GM19238 (cell line): ENCODE data around the gene ADK.
"Not testable (repeated sequence)": the region's sequence is repeated elsewhere in the genome, so short reads cannot be mapped to it uniquely, and the experiment has no call there.

Experiments used
- DNase-seq: peaks from one replicate; pipeline ENCODE4 v3.0.0; 2011; ENCODE audit warnings: low spot score; ENCODE audit not compliant: insufficient read length

Gene ADK

DNA sequence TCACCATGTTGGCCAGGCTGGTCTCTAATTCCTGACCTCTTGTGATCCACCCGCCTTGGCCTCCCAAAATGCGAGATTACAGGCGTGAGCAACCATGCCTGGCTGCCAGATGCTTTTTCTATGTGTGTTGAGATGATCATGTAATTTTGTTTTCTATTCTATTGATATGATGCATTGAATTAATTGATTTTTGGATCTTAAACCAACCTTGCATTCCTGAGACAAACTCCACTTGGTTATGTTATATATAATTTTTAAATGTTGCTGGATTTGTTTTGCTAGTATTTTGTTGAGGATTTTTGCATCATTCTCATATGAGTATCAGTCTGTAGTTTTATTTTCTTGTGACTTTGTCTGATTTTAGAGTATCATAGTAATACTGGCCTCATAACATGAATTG lies 192.8 kb downstream of the ADK start:
- no peak for DNase-seq

DNA sequence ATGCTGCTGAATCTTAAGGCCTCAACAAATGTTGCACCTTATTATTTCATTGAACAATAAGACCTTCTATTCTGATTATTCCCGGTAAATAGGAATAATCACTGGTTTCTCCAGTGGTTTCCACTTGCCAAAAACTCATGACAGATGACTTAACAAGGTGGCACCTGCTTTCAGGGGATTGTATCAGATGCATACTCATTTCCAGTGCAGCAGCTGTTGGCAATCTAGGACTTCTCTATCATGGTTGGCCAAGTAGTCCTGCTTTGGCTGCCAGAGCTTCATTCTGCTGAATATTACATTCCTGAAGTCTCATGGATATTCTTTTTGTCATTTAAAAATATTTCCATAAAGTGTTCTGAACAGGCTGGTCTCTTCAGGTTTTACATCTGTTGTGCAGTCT lies 193.3 kb downstream of the ADK start:
- DNase-seq: no peak

DNA sequence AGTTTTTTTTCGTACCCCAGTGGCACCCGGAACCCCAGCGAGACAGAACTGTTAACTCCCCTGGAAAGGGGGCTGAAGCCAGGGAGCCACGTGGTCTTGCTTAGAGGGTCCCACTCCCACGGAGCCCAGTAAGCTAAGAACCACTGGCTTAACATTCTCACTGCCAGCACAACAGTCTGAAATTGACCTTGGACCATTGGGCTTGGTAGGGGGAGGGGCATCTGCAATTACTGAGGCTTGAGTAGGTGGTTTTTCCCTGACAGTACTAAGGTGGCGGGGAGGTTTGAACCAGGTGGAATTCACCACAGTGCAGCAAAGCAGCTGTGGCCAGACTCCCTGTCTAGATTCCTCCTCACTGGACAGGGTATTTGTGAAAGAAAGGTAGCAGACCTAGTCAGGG lies 196.5 kb downstream of the ADK start:
- DNase-seq: no peak

DNA sequence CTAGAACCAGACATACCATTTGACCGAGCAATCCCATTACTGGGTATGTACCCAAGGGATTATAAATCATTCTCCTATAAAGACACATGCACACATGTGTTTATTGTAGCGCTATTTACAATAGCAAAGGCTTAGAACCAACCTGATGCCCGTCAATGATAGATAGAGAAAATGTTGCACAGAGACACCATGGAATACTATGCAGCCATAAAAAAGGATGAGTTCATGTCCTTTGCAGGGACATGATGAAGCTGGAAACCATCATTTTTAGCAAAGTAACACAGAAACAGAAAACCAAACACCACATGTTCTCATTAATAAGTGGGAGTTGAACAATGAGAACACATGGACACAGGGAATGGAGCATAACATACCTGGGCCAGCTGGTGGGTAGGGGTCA lies 202.0 kb downstream of the ADK start:
- not testable (repeated sequence) for DNase-seq

DNA sequence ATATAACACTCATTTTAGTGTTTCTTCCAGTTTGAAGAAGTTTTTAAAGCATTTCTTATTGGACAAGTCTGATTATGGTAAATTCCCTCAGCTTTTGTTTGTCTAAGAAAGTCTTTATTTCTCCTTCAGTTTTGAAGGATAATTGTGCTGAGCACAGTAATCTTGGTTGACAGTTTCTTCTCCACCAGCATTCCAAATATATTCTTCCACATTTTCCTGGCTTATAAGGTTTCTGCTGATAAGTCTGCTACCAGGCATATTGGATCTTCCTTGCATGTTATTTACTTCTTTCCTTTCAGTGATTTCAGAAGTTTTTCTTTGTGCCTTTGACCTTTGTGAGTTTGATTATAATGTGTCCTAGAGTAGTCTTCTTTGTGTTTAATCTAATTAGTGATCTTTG lies 210.7 kb downstream of the ADK start:
- DNase-seq: no peak

DNA sequence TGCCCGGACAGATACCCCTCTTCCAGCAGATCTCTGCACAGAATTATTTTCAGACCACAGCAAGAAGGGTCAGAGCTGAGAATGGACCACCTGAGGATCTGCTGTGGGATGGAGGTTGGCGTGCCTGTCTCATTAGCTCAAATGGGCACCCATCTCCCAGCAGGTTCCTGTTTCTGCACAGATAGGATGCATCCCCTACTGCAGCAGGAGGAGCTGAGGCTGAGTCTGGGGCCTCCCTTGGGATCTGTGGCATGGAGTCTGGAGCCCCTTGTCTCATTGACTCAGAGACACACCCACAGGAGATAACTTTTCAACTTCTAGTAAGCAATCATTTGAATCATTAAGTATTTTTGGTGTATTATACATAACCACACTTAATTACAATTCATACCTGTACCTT lies 212.7 kb downstream of the ADK start:
- DNase-seq: no peak

DNA sequence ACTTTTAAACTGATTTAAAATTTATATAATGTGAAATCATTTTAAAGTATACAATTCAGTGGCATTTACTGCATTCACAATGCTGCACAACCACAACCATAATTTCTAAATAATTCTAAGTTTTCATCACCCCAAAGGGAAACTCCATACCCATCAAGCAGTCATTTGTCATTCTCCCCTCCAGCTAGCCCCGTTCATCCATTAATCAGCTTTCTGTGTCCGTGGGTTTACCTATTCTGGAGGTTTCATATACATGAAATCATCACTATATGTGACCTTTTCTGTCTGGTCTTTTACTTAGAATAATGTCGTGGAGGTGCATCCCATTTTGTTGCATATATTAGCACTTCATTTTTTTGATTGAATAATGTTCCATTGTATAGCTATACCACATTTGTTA lies 214.1 kb downstream of the ADK start:
- no peak for DNase-seq

DNA sequence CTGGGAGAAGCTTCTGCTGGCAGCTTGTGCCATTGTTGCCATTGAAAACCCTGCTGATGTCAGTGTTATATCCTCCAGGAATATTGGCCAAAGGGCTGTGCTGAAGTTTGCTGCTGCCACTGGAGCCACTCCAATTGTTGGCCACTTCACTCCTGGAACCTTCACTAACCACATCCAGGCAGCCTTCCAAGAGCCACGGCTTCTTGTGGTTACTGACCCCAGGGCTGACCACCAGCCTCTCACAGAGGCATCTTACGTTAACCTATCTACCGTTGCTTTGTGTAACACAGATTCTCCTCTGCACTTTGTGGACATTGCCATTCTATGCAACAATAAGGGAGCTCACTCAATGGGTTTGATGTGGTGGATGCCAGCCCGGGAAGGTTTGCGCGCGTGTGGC lies 220.7 kb downstream of the ADK start:
- DNase-seq: no peak

DNA sequence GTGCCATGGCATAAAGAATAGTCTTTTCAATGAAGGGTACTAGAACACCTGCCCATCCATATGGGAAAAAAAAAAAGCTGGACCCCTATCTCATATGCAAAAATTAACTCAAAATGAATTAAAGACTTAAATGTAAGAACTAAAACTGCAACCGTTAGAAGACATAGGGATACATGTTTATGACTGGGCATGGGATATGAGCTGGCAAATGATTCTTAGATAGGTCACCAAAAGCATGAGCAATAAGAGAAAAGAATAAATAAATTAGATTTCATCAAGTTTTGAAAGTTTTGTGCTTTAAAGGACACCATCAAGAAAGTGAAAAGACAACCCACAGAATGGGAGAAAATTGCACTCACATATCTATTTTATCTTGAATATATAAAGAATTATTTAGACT lies 222.0 kb downstream of the ADK start:
- no peak for DNase-seq

DNA sequence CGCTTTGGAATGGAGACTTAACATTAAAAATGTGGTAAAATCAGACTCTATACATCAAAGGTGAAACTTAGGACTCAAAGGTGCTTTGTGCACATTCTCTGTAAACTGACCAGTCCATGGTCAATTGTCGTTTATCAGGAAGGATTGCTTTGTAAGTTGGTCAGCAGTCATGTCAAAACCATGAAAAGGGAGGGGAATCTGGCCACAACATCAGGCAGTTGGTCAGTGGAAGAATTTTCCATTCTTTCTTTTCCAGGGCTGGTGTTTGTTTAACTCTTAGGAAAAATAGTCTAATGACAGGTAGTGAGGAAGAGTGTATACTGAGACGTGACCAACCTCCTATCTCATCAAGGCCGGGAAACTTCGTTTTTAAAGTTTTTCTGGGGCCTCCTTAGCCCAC lies 226.5 kb downstream of the ADK start:
- no peak for DNase-seq

DNA sequence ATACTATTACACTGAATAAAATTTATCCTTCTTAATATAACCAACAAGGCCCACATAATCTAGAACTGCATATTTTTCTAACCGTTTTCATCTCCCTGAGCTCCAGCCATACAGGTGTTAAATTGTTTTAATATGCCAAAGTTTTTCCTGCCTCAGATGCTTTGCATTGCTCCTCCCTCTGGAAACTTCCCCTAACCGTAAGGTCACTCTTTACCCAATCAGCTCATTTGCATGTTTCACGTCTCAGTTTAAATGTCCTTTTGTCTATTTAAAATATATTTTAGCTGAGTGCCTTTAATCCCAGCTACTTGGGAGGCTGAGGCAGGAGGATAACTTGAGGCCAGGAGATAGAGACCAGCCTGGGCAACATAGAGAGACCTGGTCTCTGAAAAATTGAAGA lies 228.5 kb downstream of the ADK start:
- DNase-seq: no peak

DNA sequence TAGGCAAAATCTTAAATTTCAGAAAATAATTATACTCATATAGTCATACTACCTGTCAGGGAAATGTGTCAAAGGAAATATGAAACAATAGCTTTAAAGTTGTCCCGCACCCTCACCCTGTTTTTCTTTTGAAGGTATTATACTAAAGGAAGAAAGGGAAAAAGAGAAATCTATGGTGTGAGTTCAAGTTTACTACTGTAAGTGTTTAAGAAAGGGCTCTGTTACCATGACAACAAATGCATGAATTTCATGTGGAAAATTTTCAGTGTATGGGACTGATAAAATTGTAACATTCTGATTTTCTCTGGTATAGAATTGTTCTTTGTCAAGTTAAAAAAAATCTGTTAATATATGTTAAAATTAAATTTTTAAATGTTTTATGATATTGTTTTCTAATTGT lies 229.8 kb downstream of the ADK start:
- DNase-seq: no peak

DNA sequence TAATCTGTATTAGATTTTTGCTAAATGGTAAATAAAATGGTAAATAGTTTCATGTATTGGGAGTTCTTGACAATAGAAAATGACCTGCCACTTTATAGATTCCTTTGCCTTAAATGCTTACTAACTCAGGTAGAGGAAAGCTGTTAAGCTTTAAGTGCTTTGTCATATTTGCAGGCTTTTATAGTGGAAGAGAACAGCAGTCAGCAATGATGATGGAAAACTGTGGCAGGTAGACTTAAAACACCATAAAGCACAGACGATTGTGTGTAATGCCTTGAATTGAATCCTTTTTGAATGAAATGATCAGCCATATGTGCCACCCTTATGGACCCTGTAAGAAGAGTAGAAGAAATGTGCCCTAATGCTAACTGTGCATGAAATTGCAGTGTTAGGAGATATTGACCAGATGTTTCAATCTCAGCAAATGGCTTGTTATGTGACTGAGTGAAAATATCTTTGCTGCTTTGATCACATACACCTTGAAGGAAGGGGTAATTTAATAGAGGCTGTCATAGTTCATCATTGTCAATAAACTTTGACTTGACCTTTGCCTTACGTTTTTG lies 230.4 kb downstream of the ADK start:
- DNase-seq: no peak

DNA sequence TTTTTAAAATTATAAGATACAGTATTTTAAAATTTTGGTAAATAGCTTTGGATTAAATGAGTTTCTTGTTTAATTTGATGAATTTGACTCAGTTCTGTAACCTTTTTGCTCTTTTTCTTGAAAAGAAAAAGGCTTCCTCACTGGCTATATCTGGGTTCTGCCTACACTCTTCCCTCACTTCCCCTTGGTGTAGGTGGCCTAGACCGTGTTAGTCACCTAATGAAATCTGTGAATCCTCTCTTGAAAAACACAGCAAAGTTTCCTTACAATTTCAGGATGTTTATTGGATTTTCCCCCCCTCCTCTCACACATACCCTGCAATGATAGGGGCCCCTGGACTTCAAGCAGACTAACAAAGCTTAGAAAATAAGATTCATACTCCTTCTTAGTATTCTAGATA lies 231.6 kb downstream of the ADK start:
- DNase-seq: no peak

DNA sequence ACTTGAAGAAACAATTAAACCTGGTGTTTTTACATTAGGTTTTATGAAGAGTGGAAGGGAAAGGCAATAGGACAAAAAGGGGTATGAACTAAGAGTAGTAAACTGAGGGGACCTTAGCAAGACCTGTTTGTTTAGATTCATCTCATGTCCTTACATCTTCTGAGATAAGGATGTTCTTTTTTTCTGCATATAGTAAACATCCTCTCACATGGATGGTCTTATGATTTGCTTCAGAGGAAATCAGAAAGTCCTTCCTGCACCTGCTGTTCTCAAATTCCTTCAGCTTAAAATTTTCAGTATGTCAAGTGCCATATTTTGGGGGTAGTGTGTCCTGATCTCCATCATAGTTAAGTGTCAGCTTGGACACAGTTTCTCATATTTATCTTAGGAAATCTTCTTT lies 232.6 kb downstream of the ADK start:
- no peak for DNase-seq

DNA sequence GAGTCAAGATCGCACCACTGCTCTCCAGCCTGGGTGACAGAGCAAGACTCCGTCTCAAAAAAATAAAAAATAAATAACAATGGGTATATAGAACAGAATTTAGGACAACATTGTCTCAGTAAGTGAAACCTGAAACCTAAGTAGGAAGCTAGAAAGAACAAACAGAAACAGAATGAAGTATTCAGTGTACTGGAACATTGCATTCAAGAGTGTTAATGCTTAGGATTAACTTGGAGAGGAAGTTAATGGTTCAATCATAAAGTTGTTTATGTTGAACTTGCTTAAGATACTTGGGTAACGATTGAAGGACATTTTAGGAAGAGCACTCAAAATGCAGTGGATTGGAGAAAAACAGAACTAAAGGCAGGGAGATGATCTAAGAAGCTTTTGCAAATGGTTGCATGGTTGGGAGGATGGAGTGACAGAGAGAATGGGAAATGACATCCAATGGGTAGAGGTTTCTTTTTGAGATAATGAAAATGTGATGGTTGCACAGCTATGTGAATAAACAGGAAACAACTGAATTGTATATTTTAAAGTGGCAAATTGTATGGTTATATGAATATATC lies 233.7 kb downstream of the ADK start:
- DNase-seq: no peak

DNA sequence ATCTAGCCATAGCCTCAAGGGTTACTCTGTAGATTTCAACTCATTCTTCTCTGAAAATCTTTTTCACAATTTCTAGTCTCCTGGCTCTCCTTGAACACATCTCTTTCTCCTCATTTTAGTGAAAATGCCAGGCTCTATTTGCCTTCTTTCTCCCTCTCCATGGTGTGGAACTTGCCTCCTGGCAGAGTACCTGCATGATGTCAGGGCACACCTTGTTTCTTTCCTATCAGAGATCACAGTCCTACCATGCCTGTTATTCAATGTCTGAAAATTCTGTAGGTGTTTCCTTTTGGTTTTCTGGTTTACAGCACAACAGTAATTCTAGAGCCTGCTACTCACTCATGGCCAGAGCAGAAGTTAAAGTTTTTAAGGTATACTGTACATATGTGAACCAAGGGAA lies 237.8 kb downstream of the ADK start:
- no peak for DNase-seq

DNA sequence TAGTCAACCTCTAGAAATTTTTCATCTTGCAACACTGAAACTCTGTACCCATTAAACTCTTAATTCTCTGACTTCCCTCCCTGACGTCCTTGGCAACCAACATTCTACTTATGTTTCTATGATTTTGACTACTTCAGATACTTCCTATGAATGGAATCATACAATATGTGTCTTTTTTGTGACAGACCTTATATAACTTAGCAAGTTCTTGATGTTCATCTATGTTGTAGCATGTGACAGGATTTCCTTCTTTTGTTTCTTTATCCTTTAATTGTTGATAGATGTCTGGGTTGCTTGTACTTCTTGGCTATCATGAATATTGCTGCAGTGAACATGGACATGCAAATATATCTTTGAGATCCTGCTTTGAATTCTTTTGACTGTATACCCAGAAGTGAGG lies 240.8 kb downstream of the ADK start:
- DNase-seq: no peak

DNA sequence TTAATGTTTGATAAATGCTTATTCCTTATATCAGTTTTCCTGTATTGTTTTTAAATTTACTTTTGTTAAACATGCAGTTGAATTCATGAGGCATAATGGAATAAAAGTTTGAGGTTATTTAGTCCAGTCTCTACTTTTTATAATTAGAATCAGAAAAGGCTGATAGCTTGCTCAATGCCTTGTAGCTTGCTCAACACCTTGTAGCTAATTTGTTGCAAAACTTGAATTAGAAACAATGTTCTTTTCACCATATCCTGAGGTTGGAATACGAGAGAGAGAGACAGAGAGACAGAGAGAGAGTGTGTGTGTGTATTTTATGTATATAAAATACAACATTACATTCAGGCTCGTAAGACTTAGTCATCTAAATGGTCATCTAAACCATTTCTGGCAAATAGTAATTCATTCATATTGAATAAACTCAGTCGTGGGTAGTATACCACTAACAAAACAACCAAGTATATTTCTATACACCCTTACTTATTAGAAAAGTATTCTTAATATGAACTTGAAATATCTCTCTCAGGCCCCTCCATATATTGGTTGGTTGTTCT lies 243.5 kb downstream of the ADK start:
- DNase-seq: no peak

DNA sequence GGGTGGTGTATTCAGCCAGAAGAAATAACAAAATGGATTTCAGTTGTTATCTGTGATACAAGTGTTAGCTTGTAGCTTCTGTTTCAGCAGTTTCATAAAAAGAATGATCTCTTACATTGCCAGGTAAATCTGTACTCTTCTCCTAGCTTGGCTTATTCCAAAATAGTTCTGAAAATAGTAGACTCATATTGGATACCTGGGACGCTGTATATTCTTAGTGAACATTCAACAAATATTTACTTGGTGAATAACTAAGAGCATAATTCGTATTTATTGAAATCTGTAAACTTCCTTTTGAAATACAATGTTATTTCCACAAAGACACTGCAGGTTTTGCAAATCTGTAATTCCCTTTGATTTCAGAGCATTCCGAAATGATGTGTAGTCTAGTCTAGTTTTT lies 249.2 kb downstream of the ADK start:
- no peak for DNase-seq

DNA sequence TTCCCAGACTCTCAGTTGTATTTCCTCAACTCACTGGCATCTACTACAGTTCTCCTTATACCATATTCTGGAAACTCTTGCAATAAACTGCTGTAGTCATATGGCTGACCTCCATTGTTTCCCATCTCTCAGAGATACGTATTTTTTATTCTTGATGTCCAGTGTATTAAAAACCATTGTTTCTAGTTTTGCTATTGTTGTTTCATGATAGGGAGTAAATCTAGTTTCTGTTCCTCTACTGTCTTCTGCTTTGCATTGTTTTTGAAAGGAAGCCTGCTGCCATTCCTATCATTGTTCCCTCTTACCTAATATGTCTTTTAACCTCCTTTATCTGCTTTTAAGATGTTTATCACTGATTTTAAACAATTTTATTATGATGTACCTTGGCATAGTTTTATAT lies 255.0 kb downstream of the ADK start:
- DNase-seq: no peak

DNA sequence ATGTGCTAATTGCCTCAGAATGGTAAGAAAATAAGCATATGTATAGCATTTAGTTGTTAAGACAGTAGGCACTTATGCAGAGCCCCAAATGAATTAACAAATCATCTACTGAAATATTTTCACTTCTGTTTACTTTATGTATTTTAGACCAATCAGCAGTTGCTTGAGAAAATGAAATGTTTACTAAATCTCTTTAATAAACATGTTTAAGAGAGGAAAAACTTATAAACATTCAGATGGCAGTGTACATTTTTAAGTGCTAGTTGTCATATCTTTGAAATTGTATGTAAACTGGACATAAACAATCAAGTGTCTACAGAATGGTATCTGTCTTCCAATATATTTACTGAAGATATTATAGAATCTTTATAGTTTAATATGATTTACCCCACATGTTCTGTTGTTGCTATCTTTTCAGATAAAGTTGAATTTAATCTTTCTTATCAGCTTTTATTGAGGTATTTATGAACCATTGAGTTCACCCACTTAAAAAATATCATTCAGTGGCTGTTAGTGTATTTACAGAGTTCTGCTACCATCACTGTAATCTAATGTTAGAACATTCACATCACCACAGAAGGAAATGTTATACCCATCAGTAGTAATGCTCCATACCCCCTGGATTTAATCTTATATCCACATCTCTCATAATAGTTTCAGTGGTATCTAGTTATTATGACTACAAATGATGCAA lies 264.3 kb downstream of the ADK start:
- no peak for DNase-seq

DNA sequence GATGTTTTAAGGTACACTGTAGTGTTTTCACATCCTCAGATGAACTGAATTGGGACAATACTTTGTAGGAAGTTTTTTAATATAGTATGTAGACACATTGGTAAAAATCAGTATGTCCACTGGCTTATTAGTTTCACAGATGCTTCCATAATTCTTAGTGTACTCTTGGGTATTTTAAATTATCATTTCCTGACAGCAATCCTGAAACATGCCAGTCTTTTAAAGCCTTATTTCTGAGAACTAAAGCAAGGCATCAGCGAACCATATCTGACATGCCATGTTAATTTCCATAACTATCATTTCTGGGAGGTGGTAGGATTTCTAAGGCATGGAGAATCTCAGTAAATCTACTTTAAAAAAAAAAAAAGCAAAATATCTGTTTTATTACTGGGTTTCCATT lies 266.4 kb downstream of the ADK start:
- no peak for DNase-seq
